22Rv1 (cell line): ENCODE measurements around the gene SBDS.
"Not testable (repeated sequence)": the region's sequence is repeated elsewhere in the genome, so short reads cannot be mapped to it uniquely, and the experiment has no call there.

Experiments
- H3K27ac ChIP-seq: fragments of 450-650 bp; 2 replicates; pipeline ENCODE4 v1.5.1; 2017
- ZFX ChIP-seq: fragments of 450-650 bp; IDR thresholded peaks from 2 replicates; pipeline ENCODE4 v1.6.1; 2017; ENCODE audit warnings: antibody characterized with exemption, borderline replicate concordance
- TF ChIP-seq, protein P1 (sequence below): fragments of 450-650 bp; IDR thresholded peaks from 2 replicates; pipeline ENCODE4 v1.5.1; 2017; ENCODE audit warnings: mild to moderate bottlenecking

The SBDS gene

DNA sequence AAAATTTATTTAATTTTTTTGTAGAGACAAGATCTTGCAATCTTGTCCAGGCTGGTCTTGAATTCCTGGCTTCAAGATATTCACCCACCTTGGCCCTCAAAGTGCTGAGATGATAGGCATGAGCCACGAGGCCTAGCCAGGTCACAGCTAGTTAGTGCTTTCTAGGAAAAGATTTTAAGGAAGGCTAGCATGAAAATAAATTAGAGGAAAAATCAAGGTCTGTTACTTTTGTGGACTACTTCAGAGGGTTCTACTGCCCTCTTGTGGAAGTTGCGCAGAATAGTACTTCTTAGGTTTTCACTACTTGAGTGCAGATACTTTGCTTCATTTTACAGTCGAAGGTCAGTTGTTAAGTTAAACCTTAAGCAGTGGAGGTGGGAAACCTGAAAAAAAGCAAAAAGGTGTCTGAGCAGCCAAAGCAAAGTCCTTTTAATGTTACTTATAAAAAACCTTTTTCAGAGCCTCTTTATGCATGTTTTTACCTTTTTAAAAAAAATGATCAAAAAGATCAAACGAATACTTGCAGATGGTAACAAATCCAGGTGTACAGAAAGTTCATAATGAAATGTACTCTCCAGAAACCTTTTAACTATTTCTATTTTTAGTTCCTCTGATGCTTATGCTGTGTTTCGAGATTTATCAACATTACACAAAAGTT lies 5.3 kb upstream of the SBDS start:
- not testable (repeated sequence) for H3K27ac ChIP-seq
- TF ChIP-seq, protein P1, sequence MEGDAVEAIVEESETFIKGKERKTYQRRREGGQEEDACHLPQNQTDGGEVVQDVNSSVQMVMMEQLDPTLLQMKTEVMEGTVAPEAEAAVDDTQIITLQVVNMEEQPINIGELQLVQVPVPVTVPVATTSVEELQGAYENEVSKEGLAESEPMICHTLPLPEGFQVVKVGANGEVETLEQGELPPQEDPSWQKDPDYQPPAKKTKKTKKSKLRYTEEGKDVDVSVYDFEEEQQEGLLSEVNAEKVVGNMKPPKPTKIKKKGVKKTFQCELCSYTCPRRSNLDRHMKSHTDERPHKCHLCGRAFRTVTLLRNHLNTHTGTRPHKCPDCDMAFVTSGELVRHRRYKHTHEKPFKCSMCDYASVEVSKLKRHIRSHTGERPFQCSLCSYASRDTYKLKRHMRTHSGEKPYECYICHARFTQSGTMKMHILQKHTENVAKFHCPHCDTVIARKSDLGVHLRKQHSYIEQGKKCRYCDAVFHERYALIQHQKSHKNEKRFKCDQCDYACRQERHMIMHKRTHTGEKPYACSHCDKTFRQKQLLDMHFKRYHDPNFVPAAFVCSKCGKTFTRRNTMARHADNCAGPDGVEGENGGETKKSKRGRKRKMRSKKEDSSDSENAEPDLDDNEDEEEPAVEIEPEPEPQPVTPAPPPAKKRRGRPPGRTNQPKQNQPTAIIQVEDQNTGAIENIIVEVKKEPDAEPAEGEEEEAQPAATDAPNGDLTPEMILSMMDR = peak; percentile 64

DNA sequence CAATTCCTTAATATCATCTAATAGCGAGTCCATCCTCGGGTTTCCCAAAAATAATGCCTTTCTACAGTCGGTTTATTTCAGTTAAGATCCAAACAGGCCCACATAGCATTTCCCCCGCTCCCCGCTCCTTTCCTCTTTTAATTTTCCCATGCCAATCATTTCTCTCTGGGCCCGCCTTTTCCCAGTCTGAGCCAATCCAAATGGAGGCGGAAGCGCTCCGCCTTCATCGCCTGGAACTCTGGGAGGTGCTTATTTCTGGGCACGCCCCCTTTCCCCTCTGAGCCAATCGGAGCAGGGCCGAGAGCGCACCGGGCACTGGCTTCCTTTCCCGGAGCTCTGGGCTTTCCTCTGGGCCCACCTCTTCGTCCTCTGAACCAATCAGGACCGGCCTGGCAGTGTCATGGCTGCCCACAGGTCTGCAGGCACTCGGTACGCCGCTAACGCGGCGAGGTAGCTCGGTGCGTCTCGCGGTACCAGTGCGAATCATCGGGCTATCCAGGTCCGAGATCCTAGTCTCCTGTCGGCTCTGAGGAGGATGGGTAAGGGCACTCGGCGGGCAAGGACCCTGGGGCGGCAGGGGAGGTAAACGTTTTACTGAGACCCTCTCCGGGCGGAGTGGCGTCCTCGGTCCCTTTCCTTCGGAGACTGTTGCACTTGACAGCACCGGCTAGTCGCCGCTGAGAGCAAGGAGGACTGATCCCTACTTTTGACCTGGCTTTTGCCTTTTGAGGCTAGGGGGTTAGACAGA lies 1.2 kb upstream of the SBDS start, which contains the start of gene TYW1:
TSS of gene TYW1 (plus strand) at position 390 of the 748 bp plus-strand sequence. CDS start at position 536, 146 bp downstream.
- peak within 1 kb of the TSS; percentile 90 for H3K27ac ChIP-seq

DNA sequence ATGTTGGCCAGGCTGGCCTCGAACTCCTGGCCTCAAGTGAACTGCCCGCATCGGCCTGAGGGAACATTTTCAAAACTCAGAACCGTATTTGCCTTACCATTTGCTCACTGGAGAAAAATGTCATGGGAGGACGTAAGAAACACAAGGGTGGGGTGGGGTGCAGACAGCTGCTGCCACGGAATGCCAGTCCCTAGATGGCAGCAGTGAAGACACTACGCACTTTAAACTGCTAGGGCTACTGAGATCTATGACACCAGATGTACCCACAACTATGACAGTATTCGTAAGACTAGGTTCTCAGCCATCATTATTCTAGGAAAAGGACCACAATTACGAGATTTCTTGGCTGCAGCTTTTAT lies 716 bp downstream of the SBDS start:
- H3K27ac ChIP-seq = peak overlapping the region; percentile 90
- TF ChIP-seq, protein P1 = peak; percentile 77

DNA sequence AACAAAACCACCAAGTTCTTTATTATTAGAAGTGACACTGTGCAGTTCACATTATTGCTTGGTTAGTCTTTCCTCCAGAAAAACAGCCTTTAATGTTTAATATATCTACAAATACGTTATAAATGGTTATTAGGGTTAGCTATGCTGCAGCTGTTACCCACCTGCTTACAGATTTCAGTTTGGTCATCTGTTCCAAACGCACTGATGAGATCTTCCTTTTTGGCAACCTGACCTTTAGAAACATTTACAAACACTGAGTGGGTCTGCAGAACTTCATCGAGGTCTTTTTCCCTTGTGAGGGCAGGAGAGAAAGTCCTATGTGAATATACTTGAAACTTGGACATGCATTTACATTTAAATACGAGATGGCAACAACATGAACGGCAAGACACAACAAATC lies 1.3 kb downstream of the SBDS start:
- H3K27ac ChIP-seq = peak overlapping the region; percentile 90

DNA sequence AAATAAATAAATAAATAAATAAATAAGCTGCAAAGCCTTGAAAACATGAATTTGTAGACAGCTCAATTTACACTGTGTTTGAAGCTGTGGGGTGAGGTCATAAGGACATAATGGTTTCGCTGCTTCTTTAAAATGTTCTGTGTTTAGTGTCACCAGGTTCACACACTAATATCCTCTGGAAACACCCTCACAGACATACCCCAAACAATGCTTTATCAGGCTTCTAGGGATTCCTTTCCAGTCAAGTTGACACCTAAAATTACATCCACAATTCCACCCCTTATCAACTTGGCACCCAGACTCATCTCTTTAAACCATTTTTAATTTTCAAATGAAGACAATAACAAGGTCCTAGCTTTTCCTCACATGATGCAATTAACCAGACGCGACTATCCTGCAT lies 5.8 kb downstream of the SBDS start:
- H3K27ac ChIP-seq = not testable (repeated sequence)

DNA sequence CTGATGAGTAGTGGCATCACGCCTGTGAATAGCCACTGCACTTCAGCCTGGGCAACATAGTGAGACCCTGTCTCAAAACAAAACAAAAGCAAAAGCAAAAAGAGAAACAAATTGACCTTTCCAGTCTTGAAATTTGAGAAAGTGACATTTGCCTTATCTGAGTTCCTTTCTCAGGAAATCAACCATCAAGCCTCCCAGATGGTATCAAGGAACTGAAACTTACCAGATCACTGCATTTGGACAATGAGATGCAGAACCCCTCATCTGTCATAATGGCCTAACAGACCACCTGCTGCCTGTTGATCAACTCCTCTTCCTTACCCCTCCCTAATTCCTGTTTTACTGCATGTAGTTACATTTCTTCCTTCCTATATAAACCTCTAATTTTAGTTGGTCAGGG lies 15.1 kb downstream of the SBDS start:
- not testable (repeated sequence) for H3K27ac ChIP-seq

DNA sequence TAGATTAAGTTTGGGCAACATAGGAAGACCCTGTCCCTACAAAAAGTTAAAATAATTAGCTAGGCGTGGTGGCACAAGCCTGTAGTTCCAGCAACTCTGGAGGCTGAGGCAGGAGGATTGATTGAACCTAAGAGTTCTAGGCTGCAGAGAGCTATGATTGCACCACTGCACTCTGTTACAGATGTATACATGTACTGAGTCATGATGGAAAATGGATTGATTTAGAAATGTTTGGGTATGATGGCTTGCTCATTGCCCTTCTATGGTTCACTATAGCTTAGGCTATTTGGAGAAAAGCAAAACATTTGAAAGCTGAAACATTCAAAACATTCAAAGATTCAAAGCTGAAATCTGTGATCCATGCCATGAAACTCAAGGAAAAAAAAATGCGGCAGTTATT lies 16.4 kb downstream of the SBDS start:
- H3K27ac ChIP-seq = not testable (repeated sequence)

DNA sequence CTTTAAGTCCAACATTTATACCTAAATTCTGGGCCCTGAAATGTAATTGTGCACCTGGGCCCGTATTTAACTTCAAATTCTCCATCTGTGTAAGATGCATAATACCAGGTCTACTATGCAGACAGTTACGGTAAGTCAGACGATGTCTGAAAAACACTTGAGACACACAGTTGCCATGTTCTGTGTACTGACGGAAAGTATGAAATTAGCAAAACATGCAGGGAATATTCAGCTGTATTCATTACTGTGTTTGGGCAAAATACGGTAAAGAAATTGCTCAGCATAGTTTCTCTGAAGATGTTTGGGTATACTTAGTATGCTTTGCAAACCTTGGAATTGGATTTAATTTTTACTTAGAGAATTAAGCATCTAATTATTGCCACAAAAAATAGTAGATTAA lies 17.1 kb downstream of the SBDS start:
- not testable (repeated sequence) for H3K27ac ChIP-seq

DNA sequence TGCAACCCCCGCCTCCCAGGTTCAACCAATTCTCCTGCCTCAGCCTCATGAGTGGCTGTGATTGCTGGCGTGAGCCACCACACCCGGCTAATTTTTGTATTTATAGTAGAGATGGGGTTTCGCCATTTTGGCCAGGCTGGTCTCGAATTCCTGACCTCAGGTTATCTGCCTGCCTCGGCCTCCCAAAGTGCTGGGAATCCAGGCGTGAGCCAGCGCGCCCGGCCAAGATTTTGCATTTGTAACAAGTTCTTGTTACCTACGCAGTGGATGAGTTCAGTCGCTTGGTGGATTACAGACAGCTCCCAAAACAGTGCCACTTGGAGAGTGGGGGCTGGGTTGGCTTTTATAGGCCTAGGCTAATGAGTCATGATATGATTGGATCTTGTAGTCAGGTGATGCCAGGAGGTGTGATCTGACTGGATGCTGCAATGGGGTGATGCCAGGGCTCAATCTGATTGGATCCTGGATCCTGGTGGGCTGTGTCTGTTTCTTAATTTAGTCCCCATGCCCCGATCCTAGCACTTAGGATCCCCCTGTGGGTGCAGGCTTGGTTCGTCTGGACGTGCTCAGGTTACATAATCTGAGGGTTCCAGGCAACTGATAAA lies 20.3 kb downstream of the SBDS start:
- no peak for TF ChIP-seq ZFX
- TF ChIP-seq, protein P1 = no peak
- no peak overlapping the region for H3K27ac ChIP-seq

DNA sequence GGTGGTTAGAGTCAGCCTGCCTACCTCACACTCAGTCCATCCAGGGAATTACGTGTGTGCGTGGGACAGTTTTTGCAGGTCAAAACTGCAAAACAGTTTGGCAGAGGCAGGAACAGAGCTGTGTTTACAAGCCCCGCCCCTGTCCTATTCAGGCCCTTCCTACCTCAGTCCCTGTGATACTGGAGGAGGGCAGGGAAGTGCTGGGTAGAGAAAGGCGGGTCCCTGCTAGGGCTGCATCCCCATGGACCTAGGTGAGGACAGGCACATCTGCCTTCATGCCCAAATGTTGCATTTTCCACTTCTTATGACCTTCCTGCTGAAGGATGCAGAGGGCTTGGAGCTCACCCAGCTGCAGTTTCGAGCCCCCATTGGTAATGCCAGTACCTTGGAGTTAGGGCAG lies 25.1 kb downstream of the SBDS start:
- no peak for TF ChIP-seq ZFX
- TF ChIP-seq, protein P1 = no peak
- no peak overlapping the region for H3K27ac ChIP-seq

DNA sequence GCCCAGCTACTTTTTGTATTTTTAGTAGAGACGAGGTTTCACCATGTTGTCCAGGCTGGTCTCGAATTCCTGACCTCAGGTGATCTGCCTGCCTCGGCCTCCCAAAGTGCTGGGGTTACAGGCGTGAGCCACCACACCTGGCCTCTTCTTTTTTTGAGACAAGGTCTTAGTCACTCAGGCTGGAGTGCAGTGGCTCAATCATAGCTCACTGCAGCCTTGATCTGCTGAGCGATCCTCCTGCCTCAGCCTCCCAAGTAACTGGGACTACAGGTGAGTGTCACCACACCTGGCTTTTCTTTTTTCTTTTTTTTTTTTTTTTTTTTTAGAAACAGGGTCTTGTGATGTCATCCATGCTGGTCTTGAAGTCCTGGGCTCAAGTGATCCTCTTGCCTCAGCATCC lies 26.4 kb downstream of the SBDS start:
- H3K27ac ChIP-seq = not testable (repeated sequence)
